IMR-90 (cell line): ENCODE measurements around the gene ESAM. TPM values are rescaled to one million over a fixed set of nuclear protein-coding genes. Genes with fewer than 3 reads are reported as not detected.

Experiments used
- ATAC-seq: fragments of 200-7000 bp; cut with Tn5 transposase; 2 replicates; pipeline ENCODE4 v1.9.1; 2020; ENCODE audit warnings: low read depth, mild to moderate bottlenecking, moderate library complexity
- BruUV-seq: library from RNA; stranded (reverse); fragments of 400-500 nt; replicated peaks from 2 replicates; lab custom pipeline; 2021; lab: Mats Ljungman, UMichigan
- CTCF ChIA-PET: fragments of 300-600 bp; formaldehyde crosslinking; extraction: SDS; loops from one replicate; lab custom pipeline; 2021; ENCODE audit warnings: antibody characterized with exemption; lab: Yijun Ruan, JAX
- POLR2A ChIA-PET: fragments of 300-600 bp; sonication (Branson Sonifier 250); formaldehyde crosslinking; loops from one replicate; lab custom pipeline; 2022; ENCODE audit warnings: antibody characterized with exemption; ENCODE audit not compliant: unreplicated experiment; lab: Charles Lee
- DNase-seq: peaks from one replicate; pipeline ENCODE4 v3.0.0; 2013
- H2AFZ ChIP-seq: replicated peaks from 2 replicates; pipeline ENCODE3; 2013; ENCODE audit warnings: low read length, mild to moderate bottlenecking; ENCODE audit not compliant: poor library complexity
- H2AK5ac ChIP-seq: 2 replicates; pipeline ENCODE4 v1.6.1; 2013; ENCODE audit warnings: low read depth, low read length, inconsistent platforms
- H2AK9ac ChIP-seq: replicated peaks from 2 replicates; pipeline ENCODE3; 2013; ENCODE audit warnings: mild to moderate bottlenecking, low read depth, low read length, moderate library complexity; ENCODE audit not compliant: poor library complexity
- H2BK120ac ChIP-seq: 2 replicates; pipeline ENCODE4 v1.6.1; 2013; ENCODE audit warnings: low read depth, low read length, inconsistent platforms
- H2BK15ac ChIP-seq: 3 replicates; pipeline ENCODE4 v1.6.1; 2013; ENCODE audit warnings: low read depth, low read length, inconsistent platforms
- H2BK20ac ChIP-seq: 2 replicates; pipeline ENCODE4 v1.6.1; 2013; ENCODE audit warnings: low read depth, mild to moderate bottlenecking, inconsistent platforms, low read length, moderate library complexity
- H2BK5ac ChIP-seq: 2 replicates; pipeline ENCODE4 v1.6.1; 2013; ENCODE audit warnings: mild to moderate bottlenecking, low read depth, low read length, inconsistent platforms; ENCODE audit not compliant: poor library complexity, severe bottlenecking
- H3K14ac ChIP-seq: replicated peaks from 2 replicates; pipeline ENCODE4 v1.6.1; 2013; ENCODE audit warnings: low read depth, low read length, inconsistent platforms
- H3K18ac ChIP-seq: 2 replicates; pipeline ENCODE4 v1.6.1; 2013; ENCODE audit warnings: low read depth, low read length, control low read depth
- H3K23ac ChIP-seq: 2 replicates; pipeline ENCODE4 v1.6.1; 2013; ENCODE audit warnings: low read depth, low read length, inconsistent platforms
- H3K27ac ChIP-seq: 2 replicates; pipeline ENCODE4 v1.5.1; 2013; ENCODE audit warnings: mild to moderate bottlenecking, control low read depth, low read length; ENCODE audit not compliant: insufficient read depth
- H3K27me3 ChIP-seq: 2 replicates; pipeline ENCODE4 v1.6.1; 2013; ENCODE audit warnings: low read length; ENCODE audit not compliant: control insufficient read depth, insufficient read depth
- H3K36me3 ChIP-seq: 2 replicates; pipeline ENCODE4 v1.6.1; 2013; ENCODE audit warnings: low read length, mixed read lengths; ENCODE audit not compliant: control insufficient read depth, insufficient read depth
- H3K4ac ChIP-seq: 2 replicates; pipeline ENCODE4 v1.6.1; 2013; ENCODE audit warnings: low read depth, low read length, inconsistent platforms
- H3K4me1 ChIP-seq: 2 replicates; pipeline ENCODE4 v1.6.1; 2013; ENCODE audit warnings: low read length, mixed read lengths; ENCODE audit not compliant: control insufficient read depth, insufficient read depth
- H3K4me2 ChIP-seq: 2 replicates; pipeline ENCODE4 v1.6.1; 2013; ENCODE audit warnings: low read depth, mild to moderate bottlenecking, control low read depth, low read length, moderate library complexity
- H3K4me3 ChIP-seq: 2 replicates; pipeline ENCODE4 v1.5.1; 2013; ENCODE audit warnings: low read depth, mild to moderate bottlenecking, control low read depth, low read length, moderate library complexity; ENCODE audit not compliant: insufficient read depth
- H3K56ac ChIP-seq: 2 replicates; pipeline ENCODE4 v1.6.1; 2013; ENCODE audit warnings: low read length, inconsistent platforms; ENCODE audit not compliant: insufficient read depth; ENCODE audit errors: extremely low read depth
- H3K79me1 ChIP-seq, 2 experiments: 2 replicates each; pipeline ENCODE4 v1.6.1; 2013; ENCODE audit warnings: low read length in 2 of 2, inconsistent platforms in 1 of 2, low read depth in 1 of 2
- H3K9ac ChIP-seq: 2 replicates; pipeline ENCODE4 v1.6.1; 2013; ENCODE audit warnings: low read depth, low read length, control low read depth
- H3K9me1 ChIP-seq: 2 replicates; pipeline ENCODE4 v1.6.1; 2013; ENCODE audit warnings: low read length, inconsistent platforms; ENCODE audit not compliant: insufficient read depth
- H3K9me3 ChIP-seq: 2 replicates; pipeline ENCODE4 v1.6.1; 2013; ENCODE audit warnings: low read length; ENCODE audit not compliant: control insufficient read depth, insufficient read depth
- H4K20me1 ChIP-seq: 2 replicates; pipeline ENCODE4 v1.6.1; 2013; ENCODE audit warnings: low read length, inconsistent platforms; ENCODE audit not compliant: insufficient read depth
- H4K5ac ChIP-seq: 2 replicates; pipeline ENCODE4 v1.6.1; 2013; ENCODE audit warnings: mild to moderate bottlenecking, low read depth, low read length, control low read depth
- H4K8ac ChIP-seq, 2 experiments: 2 replicates each; pipeline ENCODE4 v1.6.1; 2013; ENCODE audit warnings: low read depth in 2 of 2, low read length in 2 of 2, control low read depth in 1 of 2, inconsistent platforms in 1 of 2
- H4K91ac ChIP-seq: 2 replicates; pipeline ENCODE4 v1.6.1; 2013; ENCODE audit warnings: low read depth, low read length, inconsistent platforms; ENCODE audit not compliant: insufficient read depth
- BHLHE40 ChIP-seq: fragments of 150-350 bp; IDR thresholded peaks from 2 replicates; pipeline ENCODE4 v1.6.1; 2016; ENCODE audit warnings: mild to moderate bottlenecking, low read depth, low read length
- CEBPB ChIP-seq: IDR thresholded peaks from 2 replicates; pipeline ENCODE4 v1.6.1; 2012; ENCODE audit warnings: low read depth, low read length, improper control_type of control experiment
- CHD1 ChIP-seq: IDR thresholded peaks from 2 replicates; pipeline ENCODE4 v1.6.1; 2012; ENCODE audit warnings: low read depth, low read length, improper control_type of control experiment
- CTCF ChIP-seq: conservative IDR thresholded peaks from 2 replicates; pipeline ENCODE4 v1.5.1; 2012; ENCODE audit warnings: mild to moderate bottlenecking, low read depth, low read length, improper control_type of control experiment
- ELK1 ChIP-seq: fragments of 150-350 bp; IDR thresholded peaks from 2 replicates; pipeline ENCODE4 v1.6.1; 2016; ENCODE audit warnings: low read depth, mild to moderate bottlenecking, low read length, moderate library complexity, borderline replicate concordance
- FOS ChIP-seq: fragments of 150-350 bp; IDR thresholded peaks from 2 replicates; pipeline ENCODE4 v1.6.1; 2016; ENCODE audit warnings: low read depth, low read length
- MAFK ChIP-seq: IDR thresholded peaks from 2 replicates; pipeline ENCODE4 v1.6.1; 2012; ENCODE audit warnings: low read depth, low read length, improper control_type of control experiment
- MAZ ChIP-seq: IDR thresholded peaks from 2 replicates; pipeline ENCODE4 v1.6.1; 2012; ENCODE audit warnings: low read depth, mild to moderate bottlenecking, low read length, improper control_type of control experiment, moderate library complexity, borderline replicate concordance
- POLR2A ChIP-seq: IDR thresholded peaks from 2 replicates; pipeline ENCODE4 v1.6.1; 2012; ENCODE audit warnings: mild to moderate bottlenecking, low read depth, low read length
- RCOR1 ChIP-seq: IDR thresholded peaks from 2 replicates; pipeline ENCODE4 v1.6.1; 2012; ENCODE audit warnings: mild to moderate bottlenecking, low read length, improper control_type of control experiment; ENCODE audit not compliant: insufficient replicate concordance
- RFX5 ChIP-seq: IDR thresholded peaks from 2 replicates; pipeline ENCODE4 v1.8.0; 2012; ENCODE audit warnings: low read depth, mild to moderate bottlenecking, low read length, moderate library complexity
- SMC3 ChIP-seq: fragments of 150-350 bp; IDR thresholded peaks from 2 replicates; pipeline ENCODE4 v1.6.1; 2016; ENCODE audit warnings: low read depth, mild to moderate bottlenecking, antibody characterized with exemption, low read length, moderate library complexity
- USF2 ChIP-seq: fragments of 150-350 bp; IDR thresholded peaks from 2 replicates; pipeline ENCODE4 v1.6.1; 2017; ENCODE audit warnings: mild to moderate bottlenecking, antibody characterized with exemption, low read length, low read depth
- WGBS, 2 experiments: methylation state at CpG; one replicate each; pipeline versions ENCODE4 v1.1.5 to v1.1.7; 2013; ENCODE audit warnings: missing lambda C conversion rate in 2 of 2; ENCODE audit not compliant: insufficient read length in 1 of 2; ENCODE audit errors: extremely low coverage in 2 of 2; 5-methylcytosine and 5-hydroxymethylcytosine counted together
- dilution Hi-C: fragments of 300-500 bp; cut with HindIII; formaldehyde crosslinking; loops from one replicate; pipeline ENCODE4 v1.14.3; 2018; ENCODE audit warnings: low sequenced_read_pairs; ENCODE audit not compliant: unreplicated experiment
- in situ Hi-C: fragments of 300-500 bp; cut with MboI; formaldehyde crosslinking; loops from 3 replicates; pipeline ENCODE4 v1.14.3; 2019; ENCODE audit warnings: low sequenced_read_pairs, inconsistent platforms, mixed read lengths
- intact Hi-C: fragments of 100-400 bp; cut with micrococcal nuclease; formaldehyde crosslinking; loops from 2 replicates; pipeline ENCODE4 v1.10.0; 2022
- polyA plus RNA-seq, 3 experiments: library from polyadenylated mRNA; depleted of rRNA; stranded (reverse); fragments of >200 nt; gene quantifications; 2 replicates each; pipeline ENCODE4 v1.2.3, GENCODE V29; 2012; ENCODE audit warnings: low replicate concordance in 1 of 3
- total RNA-seq: library from RNA; depleted of rRNA; stranded (reverse); fragments of >200 nt; gene quantifications from 2 replicates; pipeline ENCODE4 v1.2.3, GENCODE V29; 2012

ESAM gene
- total and polyA plus RNA-seq, 2 of the 4 experiments (the other 2 are of a cell fraction) = under 0.01 to 0.12 TPM

- Histone ChIP-seq H3K9me3 (no peaks in the 10 kb centered on the region), H3K18ac (no peak overlapping the region), H3K79me1 (no peaks in the 10 kb centered on the region), H3K56ac (no peak overlapping the region), H2BK5ac (no peak overlapping the region), H4K8ac (peak overlapping the region in 1 of 2 experiments; percentile 7; a peak in 1 of 4 replicates), H3K27me3 (peaks cover 17% of the 10 kb centered on the region; the same call in 1 of the 2 replicates), H3K9me1 (peaks cover 12% of the 10 kb centered on the region), H4K91ac (no peak overlapping the region), H4K20me1 (peaks cover 10% of the 10 kb centered on the region), H3K4me1 (peaks cover 5% of the 10 kb centered on the region), H2AFZ (peak overlapping the region; percentile 88), H2BK120ac (peak overlapping the region; percentile 48), H3K9ac (no peak overlapping the region), H3K36me3 (no peaks in the 10 kb centered on the region), H3K4me2 (peak overlapping the region; percentile 77), H2BK20ac (no peak overlapping the region), H2AK9ac (peak overlapping the region; percentile 48), H3K4me3 (peak overlapping the region; percentile 33), H3K23ac (peak overlapping the region; percentile 59), H3K27ac (no peak overlapping the region), H2AK5ac (no peak overlapping the region), H2BK15ac (no peak overlapping the region), H4K5ac (no peak overlapping the region), H3K14ac (no peak overlapping the region), H3K4ac (peak overlapping the region; percentile 45; the same call in 1 of the 2 replicates)
- CTCF ChIA-PET = interaction anchor here (0.5 to 1.8 kb wide), 3 partner anchors 9 to 347 kb away, joined by 3 to 5 read pairs (median 3); no protein-coding TSS in a partner anchor
- ATAC-seq (peak; percentile 81), DNase-seq (peak; percentile 44)
- in situ Hi-C loops (no loop called here), intact Hi-C loops (loop anchor here (2.0 kb wide), 1 partner anchor 76 kb away; no protein-coding TSS in a partner anchor), dilution Hi-C loops (no loop called here)
- POLR2A ChIA-PET = no interaction called here
- 32% methylated on average over 15 of the region's 53 CpGs; no CpG with 5 or more reads in 1 of the 2 experiments for WGBS, 2 experiments
- BruUV-seq = no TSS peak
- TF ChIP-seq ELK1 (no peak), CTCF (peak; percentile 52), RFX5 (no peak), SMC3 (peak; percentile 32; the same call in 1 of the 2 replicates), FOS (no peak), MAFK (no peak), MAZ (peak; percentile 15; the same call in 1 of the 2 replicates), BHLHE40 (no peak), CEBPB (no peak), CHD1 (no peak), USF2 (no peak), RCOR1 (no peak), POLR2A (no peak)
Observed at GRCh38 chr11:124758355-124759265, 3.5 kb downstream of the ESAM start.
